ENCODE results near the gene CDH7.

CDH7 gene, protein sequence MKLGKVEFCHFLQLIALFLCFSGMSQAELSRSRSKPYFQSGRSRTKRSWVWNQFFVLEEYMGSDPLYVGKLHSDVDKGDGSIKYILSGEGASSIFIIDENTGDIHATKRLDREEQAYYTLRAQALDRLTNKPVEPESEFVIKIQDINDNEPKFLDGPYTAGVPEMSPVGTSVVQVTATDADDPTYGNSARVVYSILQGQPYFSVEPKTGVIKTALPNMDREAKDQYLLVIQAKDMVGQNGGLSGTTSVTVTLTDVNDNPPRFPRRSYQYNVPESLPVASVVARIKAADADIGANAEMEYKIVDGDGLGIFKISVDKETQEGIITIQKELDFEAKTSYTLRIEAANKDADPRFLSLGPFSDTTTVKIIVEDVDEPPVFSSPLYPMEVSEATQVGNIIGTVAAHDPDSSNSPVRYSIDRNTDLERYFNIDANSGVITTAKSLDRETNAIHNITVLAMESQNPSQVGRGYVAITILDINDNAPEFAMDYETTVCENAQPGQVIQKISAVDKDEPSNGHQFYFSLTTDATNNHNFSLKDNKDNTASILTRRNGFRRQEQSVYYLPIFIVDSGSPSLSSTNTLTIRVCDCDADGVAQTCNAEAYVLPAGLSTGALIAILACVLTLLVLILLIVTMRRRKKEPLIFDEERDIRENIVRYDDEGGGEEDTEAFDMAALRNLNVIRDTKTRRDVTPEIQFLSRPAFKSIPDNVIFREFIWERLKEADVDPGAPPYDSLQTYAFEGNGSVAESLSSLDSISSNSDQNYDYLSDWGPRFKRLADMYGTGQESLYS

GRCh38 chr18:65750389-65751154 lies at the start of gene CDH7:
Gene CDH7, plus strand, starts transcription at chr18:65751012. Its CDS starts 11,831 bp downstream, at chr18:65762843.
- TF ChIP-seq EZH2 (IDR thresholded peaks at IDR 0.05; ENCODE audit: borderline replicate concordance, low read depth, low read length, severe bottlenecking) (no peak), CTCF (IDR thresholded peaks at IDR 0.05; ENCODE audit: borderline replicate concordance, extremely low read depth, low read length, poor library complexity, severe bottlenecking) (no peak)
- no peak within 1 kb of the TSS for H3K9ac ChIP-seq (ENCODE audit: low read depth, low read length)
- H3K4me1 ChIP-seq (ENCODE audit: insufficient read depth, low read length): no peaks in the 10 kb centered on the region
- H3K27me3 ChIP-seq (ENCODE audit: insufficient read depth, low read length, poor library complexity): no peaks in the 10 kb centered on the region
- no peaks in the 10 kb centered on the region for H4K20me1 ChIP-seq (ENCODE audit: insufficient read depth, low read length)
- no peak within 1 kb of the TSS for H3K27ac ChIP-seq (ENCODE audit: low read length)
- no peaks in the 10 kb centered on the region for H3K36me3 ChIP-seq (ENCODE audit: insufficient read depth, low read length)
- H3K4me2 ChIP-seq (ENCODE audit: insufficient read depth, low read length): no peak within 1 kb of the TSS
- DNase-seq: no peak
- no peak within 1 kb of the TSS for H2AFZ ChIP-seq (ENCODE audit: low read depth, low read length)
- H3K4me3 ChIP-seq (ENCODE audit: low read depth in 1 of 2, low read length in 2 of 2): no peak within 1 kb of the TSS
- ATAC-seq (ENCODE audit: insufficient read depth, low read depth): no peak
- no peaks in the 10 kb centered on the region for H3K9me3 ChIP-seq (ENCODE audit: insufficient read depth, low read length, severe bottlenecking)
- no peaks in the 10 kb centered on the region for H3K79me2 ChIP-seq (ENCODE audit: insufficient read depth, low read length)

DNA sequence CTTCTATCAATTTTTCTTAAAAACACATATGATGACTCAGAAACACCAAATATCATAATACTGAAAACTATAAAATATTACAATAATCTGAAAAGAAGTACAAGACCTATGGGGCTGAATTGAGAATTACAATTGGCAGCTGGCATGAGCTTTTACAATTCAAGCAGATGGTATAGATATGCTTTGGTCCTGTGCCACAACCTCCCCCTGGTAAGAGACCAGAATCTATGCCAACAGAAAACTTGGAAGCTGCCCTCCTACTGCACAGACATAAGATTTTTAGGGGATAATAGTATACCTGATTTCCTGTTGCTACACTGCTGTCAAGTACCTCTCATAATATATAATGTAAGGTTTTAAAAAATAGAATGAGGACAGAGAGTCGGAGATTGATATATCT lies 46.8 kb upstream of the CDH7 start:
- no peak for TF ChIP-seq EZH2 (IDR thresholded peaks at IDR 0.05; ENCODE audit: borderline replicate concordance, low read depth, low read length, severe bottlenecking)
- TF ChIP-seq CTCF (IDR thresholded peaks at IDR 0.05; ENCODE audit: borderline replicate concordance, extremely low read depth, low read length, poor library complexity, severe bottlenecking): no peak
- Histone ChIP-seq H3K9me3 (ENCODE audit: insufficient read depth, low read length, severe bottlenecking) (no peaks in the 10 kb centered on the region), H2AFZ (ENCODE audit: low read depth, low read length) (no peak overlapping the region), H3K79me2 (ENCODE audit: insufficient read depth, low read length) (no peaks in the 10 kb centered on the region), H3K27ac (ENCODE audit: low read length) (no peak overlapping the region), H3K27me3 (ENCODE audit: insufficient read depth, low read length, poor library complexity) (no peaks in the 10 kb centered on the region), H3K36me3 (ENCODE audit: insufficient read depth, low read length) (no peaks in the 10 kb centered on the region), H3K4me2 (ENCODE audit: insufficient read depth, low read length) (no peak overlapping the region), H4K20me1 (ENCODE audit: insufficient read depth, low read length) (no peaks in the 10 kb centered on the region), H3K9ac (ENCODE audit: low read depth, low read length) (no peak overlapping the region), H3K4me3 (ENCODE audit: low read depth in 1 of 2, low read length in 2 of 2) (no peak overlapping the region), H3K4me1 (ENCODE audit: insufficient read depth, low read length) (no peaks in the 10 kb centered on the region)
- ATAC-seq (ENCODE audit: insufficient read depth, low read depth) (no peak), DNase-seq (no peak)

- DNase-seq: no peak
- Histone ChIP-seq H3K4me3 (ENCODE audit: low read depth in 1 of 2, low read length in 2 of 2) (no peak overlapping the region), H3K36me3 (ENCODE audit: insufficient read depth, low read length) (no peaks in the 10 kb centered on the region), H3K9ac (ENCODE audit: low read depth, low read length) (no peak overlapping the region), H4K20me1 (ENCODE audit: insufficient read depth, low read length) (no peaks in the 10 kb centered on the region), H3K4me2 (ENCODE audit: insufficient read depth, low read length) (no peak overlapping the region), H2AFZ (ENCODE audit: low read depth, low read length) (no peak overlapping the region), H3K27ac (ENCODE audit: low read length) (no peak overlapping the region), H3K27me3 (ENCODE audit: insufficient read depth, low read length, poor library complexity) (no peaks in the 10 kb centered on the region), H3K79me2 (ENCODE audit: insufficient read depth, low read length) (no peaks in the 10 kb centered on the region), H3K9me3 (ENCODE audit: insufficient read depth, low read length, severe bottlenecking) (no peaks in the 10 kb centered on the region), H3K4me1 (ENCODE audit: insufficient read depth, low read length) (no peaks in the 10 kb centered on the region)
- no peak for ATAC-seq (ENCODE audit: insufficient read depth, low read depth)
- TF ChIP-seq EZH2 (IDR thresholded peaks at IDR 0.05; ENCODE audit: borderline replicate concordance, low read depth, low read length, severe bottlenecking) (no peak), CTCF (IDR thresholded peaks at IDR 0.05; ENCODE audit: borderline replicate concordance, extremely low read depth, low read length, poor library complexity, severe bottlenecking) (no peak)
These were observed 44.2 kb upstream of the CDH7 start for GRCh38 chr18:65706646-65707045.

Data from DND-41 (cell line).